DOHH2 (cell line): ENCODE data around the gene RALBP1.

Experiments used
- H3F3A ChIP-seq: fragments of 200-600 bp; sonication (generic), shearing (Covaris generic); 2 replicates; pipeline ENCODE4 v1.6.0; 2016; ENCODE audit warnings: antibody characterized with exemption, mild to moderate bottlenecking; ENCODE audit not compliant: control insufficient read depth, insufficient read depth
- H3K27ac ChIP-seq: fragments of 200-600 bp; sonication (generic); 2 replicates; pipeline ENCODE4 v1.5.1; 2014; ENCODE audit warnings: low read depth, mild to moderate bottlenecking, low read length, moderate library complexity
- H3K27me3 ChIP-seq: fragments of 200-600 bp; sonication (generic); 2 replicates; pipeline ENCODE4 v1.6.1; 2014; ENCODE audit warnings: mild to moderate bottlenecking, low read length, mixed read lengths; ENCODE audit not compliant: control insufficient read depth
- H3K36me3 ChIP-seq: fragments of 200-600 bp; sonication (generic); 2 replicates; pipeline ENCODE4 v1.6.1; 2014; ENCODE audit warnings: mild to moderate bottlenecking, low read length, moderate library complexity, mixed read lengths; ENCODE audit not compliant: control insufficient read depth
- H3K4me1 ChIP-seq: fragments of 200-600 bp; sonication (generic); 2 replicates; pipeline ENCODE4 v1.6.1; 2014; ENCODE audit warnings: mild to moderate bottlenecking, low read length, mixed read lengths; ENCODE audit not compliant: control insufficient read depth
- H3K4me2 ChIP-seq: fragments of 200-600 bp; sonication (generic); 2 replicates; pipeline ENCODE4 v1.6.0; 2014; ENCODE audit warnings: mild to moderate bottlenecking, low read length, moderate library complexity
- H3K4me3 ChIP-seq: fragments of 200-600 bp; sonication (generic); 2 replicates; pipeline ENCODE4 v1.5.1; 2014; ENCODE audit warnings: mild to moderate bottlenecking, low read length, mixed read lengths
- H3K79me2 ChIP-seq: fragments of 200-600 bp; sonication (generic); 2 replicates; pipeline ENCODE4 v1.6.1; 2014; ENCODE audit warnings: mild to moderate bottlenecking, low read length, mixed read lengths; ENCODE audit not compliant: control insufficient read depth
- H3K9me2 ChIP-seq: fragments of 200-600 bp; sonication (generic); replicated peaks from 2 replicates; pipeline ENCODE4 v1.6.1; 2014; ENCODE audit warnings: mild to moderate bottlenecking, low read length, mixed read lengths; ENCODE audit not compliant: control insufficient read depth
- H3K9me3 ChIP-seq: fragments of 200-600 bp; sonication (generic); 2 replicates; pipeline ENCODE4 v1.6.1; 2014; ENCODE audit warnings: antibody characterized with exemption, low read length, mixed read lengths; ENCODE audit not compliant: control insufficient read depth, insufficient read depth
- H4K20me1 ChIP-seq: fragments of 200-600 bp; sonication (generic); 2 replicates; pipeline ENCODE4 v1.6.0; 2014; ENCODE audit warnings: low read depth, mild to moderate bottlenecking, antibody characterized with exemption, low read length, moderate library complexity; ENCODE audit not compliant: control insufficient read depth, insufficient read depth
- EZH2phosphoT487 ChIP-seq: fragments of 200-600 bp; sonication (generic); IDR thresholded peaks from 2 replicates; pipeline ENCODE4 v1.6.1; 2017; ENCODE audit warnings: borderline replicate concordance, mild to moderate bottlenecking, antibody characterized with exemption, low read length, moderate library complexity, mixed read lengths
- TF ChIP-seq, protein P1 (sequence below): fragments of 200-600 bp; sonication (generic); IDR thresholded peaks from one replicate; pipeline ENCODE4 v1.5.1; 2014; ENCODE audit warnings: antibody characterized with exemption, mild to moderate bottlenecking, low read depth, low read length; ENCODE audit not compliant: poor library complexity, severe bottlenecking

The RALBP1 gene

DNA sequence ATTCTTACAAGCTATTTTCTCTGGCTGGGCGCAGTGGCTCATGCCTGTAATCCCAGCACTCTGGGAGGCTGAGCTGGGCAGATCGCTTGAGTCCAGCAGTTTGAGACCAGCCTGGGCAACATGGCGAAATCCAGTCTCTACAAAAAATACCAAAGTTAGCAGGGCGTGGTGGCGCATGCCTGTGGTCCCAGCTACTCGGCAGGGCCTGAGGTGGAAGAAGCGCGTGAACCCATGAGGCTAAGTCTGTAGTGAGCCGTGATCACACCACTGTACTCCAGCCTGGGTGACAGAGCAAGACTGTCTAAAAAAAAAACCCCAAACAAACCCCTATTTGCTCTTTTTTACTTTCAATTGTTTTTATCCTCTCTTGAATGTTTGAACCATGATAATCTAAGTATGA lies 102.0 kb downstream of the RALBP1 start:
- Histone ChIP-seq H3K4me1 (no peaks in the 10 kb centered on the region), H4K20me1 (no peaks in the 10 kb centered on the region), H3K36me3 (peaks cover 40% of the 10 kb centered on the region), H3K27me3 (no peaks in the 10 kb centered on the region), H3F3A (no peaks in the 10 kb centered on the region), H3K9me3 (no peaks in the 10 kb centered on the region), H3K79me2 (no peaks in the 10 kb centered on the region), H3K27ac (no peak overlapping the region), H3K4me2 (no peak overlapping the region), H3K4me3 (no peak overlapping the region), H3K9me2 (no peaks in the 10 kb centered on the region)
- TF ChIP-seq, protein P1, sequence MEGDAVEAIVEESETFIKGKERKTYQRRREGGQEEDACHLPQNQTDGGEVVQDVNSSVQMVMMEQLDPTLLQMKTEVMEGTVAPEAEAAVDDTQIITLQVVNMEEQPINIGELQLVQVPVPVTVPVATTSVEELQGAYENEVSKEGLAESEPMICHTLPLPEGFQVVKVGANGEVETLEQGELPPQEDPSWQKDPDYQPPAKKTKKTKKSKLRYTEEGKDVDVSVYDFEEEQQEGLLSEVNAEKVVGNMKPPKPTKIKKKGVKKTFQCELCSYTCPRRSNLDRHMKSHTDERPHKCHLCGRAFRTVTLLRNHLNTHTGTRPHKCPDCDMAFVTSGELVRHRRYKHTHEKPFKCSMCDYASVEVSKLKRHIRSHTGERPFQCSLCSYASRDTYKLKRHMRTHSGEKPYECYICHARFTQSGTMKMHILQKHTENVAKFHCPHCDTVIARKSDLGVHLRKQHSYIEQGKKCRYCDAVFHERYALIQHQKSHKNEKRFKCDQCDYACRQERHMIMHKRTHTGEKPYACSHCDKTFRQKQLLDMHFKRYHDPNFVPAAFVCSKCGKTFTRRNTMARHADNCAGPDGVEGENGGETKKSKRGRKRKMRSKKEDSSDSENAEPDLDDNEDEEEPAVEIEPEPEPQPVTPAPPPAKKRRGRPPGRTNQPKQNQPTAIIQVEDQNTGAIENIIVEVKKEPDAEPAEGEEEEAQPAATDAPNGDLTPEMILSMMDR, result no peak
- no peak for TF ChIP-seq EZH2phosphoT487

DNA sequence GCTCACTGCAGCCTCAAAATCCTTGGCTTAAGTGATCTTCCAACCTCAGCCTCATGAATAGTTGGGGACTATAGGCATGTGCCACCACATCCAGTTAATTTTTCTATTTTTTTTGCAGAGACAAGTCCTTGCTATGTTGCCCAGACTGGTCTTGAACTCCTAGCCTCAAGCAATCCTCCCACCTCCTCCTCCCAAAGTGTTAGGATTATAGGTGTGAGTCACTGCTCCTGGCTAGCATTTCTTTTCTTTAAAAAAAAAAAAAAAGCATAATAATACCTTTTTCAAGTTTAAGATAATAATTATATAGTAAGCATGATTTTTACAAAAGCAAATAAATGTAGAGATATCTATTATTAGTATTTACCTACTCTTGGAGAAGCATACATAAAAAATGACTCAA lies 103.0 kb downstream of the RALBP1 start:
- no peak for TF ChIP-seq EZH2phosphoT487
- TF ChIP-seq, protein P1, result no peak
- Histone ChIP-seq H3K27me3 (no peaks in the 10 kb centered on the region), H3K27ac (no peak overlapping the region), H3K4me2 (no peak overlapping the region), H3K9me3 (no peaks in the 10 kb centered on the region), H3K79me2 (no peaks in the 10 kb centered on the region), H3K4me1 (no peaks in the 10 kb centered on the region), H3K36me3 (peaks cover 47% of the 10 kb centered on the region), H4K20me1 (no peaks in the 10 kb centered on the region), H3K9me2 (no peaks in the 10 kb centered on the region), H3K4me3 (no peak overlapping the region), H3F3A (no peaks in the 10 kb centered on the region)

DNA sequence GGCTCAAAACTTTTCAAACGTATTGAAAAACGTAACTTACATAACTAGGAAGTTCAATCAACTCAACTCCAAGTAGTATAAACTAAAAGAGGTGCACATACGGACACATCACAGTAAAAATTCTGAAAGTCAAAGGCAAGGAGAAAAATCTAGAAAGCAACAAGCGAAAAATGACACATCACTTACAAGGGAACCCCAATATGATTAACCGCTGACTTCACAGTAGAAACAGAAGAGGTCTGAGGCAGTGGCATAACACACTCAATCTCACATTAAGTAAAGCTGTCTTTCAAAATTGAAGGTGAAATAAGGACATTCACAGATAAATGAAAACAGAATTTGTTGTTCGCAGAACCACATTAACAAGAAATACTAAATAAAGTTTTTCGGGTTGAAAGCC lies 106.4 kb downstream of the RALBP1 start:
- Histone ChIP-seq H3K4me3 (no peak overlapping the region), H3K27ac (no peak overlapping the region), H3K9me3 (no peaks in the 10 kb centered on the region), H3F3A (no peaks in the 10 kb centered on the region), H3K4me2 (no peak overlapping the region), H3K36me3 (peaks cover 47% of the 10 kb centered on the region), H3K9me2 (no peaks in the 10 kb centered on the region), H3K79me2 (no peaks in the 10 kb centered on the region), H3K4me1 (no peaks in the 10 kb centered on the region), H4K20me1 (no peaks in the 10 kb centered on the region), H3K27me3 (no peaks in the 10 kb centered on the region)
- TF ChIP-seq EZH2phosphoT487, result no peak
- TF ChIP-seq, protein P1, result no peak

DNA sequence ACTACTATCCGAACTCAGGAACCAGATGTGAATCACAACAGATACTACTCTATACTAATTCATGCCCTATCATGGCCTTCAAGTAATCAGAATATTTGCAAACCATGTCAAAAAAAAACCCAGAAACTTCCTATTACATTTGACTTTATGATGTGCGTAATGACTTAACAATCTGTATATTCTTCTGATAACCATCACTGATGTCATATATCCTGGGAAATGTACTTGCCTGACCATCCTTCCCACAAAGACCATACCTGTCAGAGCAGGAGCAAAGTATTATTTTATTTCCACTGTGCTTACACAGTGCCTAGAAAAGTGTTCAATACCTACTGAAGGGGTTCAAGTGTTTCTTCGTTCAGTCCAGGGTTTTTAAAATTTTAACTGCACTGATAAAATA lies 111.5 kb downstream of the RALBP1 start:
- no peak overlapping the region for H3K4me2 ChIP-seq
- no peaks in the 10 kb centered on the region for H3K27me3 ChIP-seq
- no peak for TF ChIP-seq EZH2phosphoT487
- TF ChIP-seq, protein P1, result no peak
- no peaks in the 10 kb centered on the region for H3F3A ChIP-seq
- no peaks in the 10 kb centered on the region for H3K9me3 ChIP-seq
- H3K4me1 ChIP-seq, result no peaks in the 10 kb centered on the region
- H3K27ac ChIP-seq, result no peak overlapping the region
- no peaks in the 10 kb centered on the region for H3K79me2 ChIP-seq
- H3K9me2 ChIP-seq, result no peaks in the 10 kb centered on the region
- no peaks in the 10 kb centered on the region for H4K20me1 ChIP-seq
- peaks cover 40% of the 10 kb centered on the region for H3K36me3 ChIP-seq
- H3K4me3 ChIP-seq, result no peak overlapping the region
